ENCODE results near the gene HSF4. TPM values are rescaled to one million over a fixed set of nuclear protein-coding genes. Genes with fewer than 3 reads are reported as not detected.

Gene HSF4
- total RNA-seq, 1 donor from 2014 or later, result 0.63 TPM

DNA sequence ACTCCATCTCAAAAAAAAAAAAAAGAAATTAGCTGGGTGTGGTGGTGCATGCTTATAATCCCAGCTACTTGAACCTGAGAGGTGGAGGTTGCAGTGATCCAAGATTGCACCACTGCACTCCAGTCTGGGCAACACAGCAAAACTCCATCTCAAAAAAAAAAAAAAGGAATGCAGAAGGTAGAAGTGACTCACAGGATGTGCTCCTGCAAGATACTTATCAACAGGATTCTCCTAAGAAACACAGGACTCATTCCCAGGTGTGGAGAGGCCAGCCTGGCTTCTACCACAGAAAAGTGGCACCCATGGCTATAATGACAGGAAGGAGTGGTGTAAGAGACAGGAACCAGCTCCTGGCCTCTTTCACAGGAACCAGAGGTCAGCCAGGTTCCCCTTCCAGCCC is 48.2 kb downstream of the HSF4 start:
- DNase-seq (ENCODE audit: low read depth), result no peak
- TF ChIP-seq CTCF (conservative IDR thresholded peaks at IDR 0.05; ENCODE audit: low read depth, low read length), result no peak
- no peak overlapping the region for H3K4me3 ChIP-seq (ENCODE audit: low read depth, low read length)

GRCh38 chr16:67213197-67214019 is 48.9 kb downstream of the HSF4 start:
- no peak overlapping the region for H3K4me3 ChIP-seq (ENCODE audit: low read depth, low read length)
- DNase-seq (ENCODE audit: low read depth), result no peak
- no peak for TF ChIP-seq CTCF (conservative IDR thresholded peaks at IDR 0.05; ENCODE audit: low read depth, low read length)

- no peak for TF ChIP-seq CTCF (conservative IDR thresholded peaks at IDR 0.05; ENCODE audit: low read depth, low read length)
- H3K4me3 ChIP-seq (ENCODE audit: low read depth, low read length), result no peak overlapping the region
- no peak for DNase-seq (ENCODE audit: low read depth)
Measured at GRCh38 chr16:67215706-67216105, 51.2 kb downstream of the HSF4 start.

DNA sequence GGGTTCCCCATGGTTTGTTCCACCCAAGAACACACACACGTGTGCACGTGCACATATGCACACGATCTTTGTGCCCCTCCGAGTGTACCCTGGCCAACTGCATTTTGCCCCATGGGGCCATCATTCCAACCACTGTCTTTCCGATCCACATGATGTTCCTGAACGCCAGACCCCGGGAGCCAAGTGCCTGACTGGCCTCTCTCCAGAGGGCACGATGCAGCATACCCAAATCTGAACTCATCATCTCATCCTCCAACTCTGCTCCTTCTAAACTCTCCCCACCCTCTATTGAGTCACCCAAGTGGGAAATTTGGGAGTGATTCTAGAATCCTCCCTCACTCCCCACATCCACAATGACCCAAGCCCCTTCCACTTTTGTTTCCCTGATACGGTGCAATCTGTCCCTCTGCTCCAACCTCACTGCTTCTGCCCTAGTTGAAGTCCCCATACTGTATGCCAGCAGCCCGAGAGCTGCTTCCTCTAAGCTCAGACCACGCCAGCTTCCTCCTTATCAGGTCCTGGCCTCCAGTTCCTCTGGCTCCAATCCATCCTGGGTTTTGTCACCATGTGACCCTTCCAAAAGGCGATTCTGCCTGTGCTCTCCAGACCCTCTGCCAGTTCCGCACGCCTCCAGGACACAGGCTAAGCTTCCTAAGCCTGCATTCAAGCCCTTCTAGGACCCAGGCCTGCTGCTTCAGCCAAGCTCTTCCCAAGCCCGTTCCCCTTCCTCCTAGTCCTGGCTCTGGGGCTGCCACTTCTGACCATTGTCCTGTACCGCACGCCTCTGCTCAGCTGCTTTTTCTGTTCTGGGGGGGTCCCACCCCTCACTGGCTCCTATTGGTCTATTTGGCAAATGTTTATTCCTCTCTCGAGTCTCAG is 52.3 kb downstream of the HSF4 start:
- TF ChIP-seq CTCF (conservative IDR thresholded peaks at IDR 0.05; ENCODE audit: low read depth, low read length), result no peak
- DNase-seq (ENCODE audit: low read depth), result no peak
- no peak overlapping the region for H3K4me3 ChIP-seq (ENCODE audit: low read depth, low read length)

Other genes starting within 250 kb of the HSF4 start
- 0.14 and 0.81 TPM in 2 replicates for gene CDH16, start 245.9 kb upstream of the HSF4 start, total RNA-seq
- gene RRAD, start 239.2 kb upstream of the HSF4 start, total RNA-seq, result 6.5 and 40.2 TPM in 2 replicates
- 123 and 178 TPM in 2 replicates for gene CIAO2B, start 230.3 kb upstream of the HSF4 start, total RNA-seq
- 10.9 and 20.9 TPM in 2 replicates for gene CES2, start 229.2 kb upstream of the HSF4 start, total RNA-seq
- 0.75 TPM in 1 of 2 replicates, not detected in the other for gene CES3, start 203.5 kb upstream of the HSF4 start, total RNA-seq
- 0.52 and 2.0 TPM in 2 replicates for gene CES4A, start 176.2 kb upstream of the HSF4 start, total RNA-seq
- 74.9 and 178 TPM in 2 replicates for gene CBFB, start 135.6 kb upstream of the HSF4 start, total RNA-seq
- gene PHAF1, start 54.8 kb upstream of the HSF4 start, total RNA-seq, result 14.7 and 16.4 TPM in 2 replicates
- 1.0 and 2.0 TPM in 2 replicates for gene B3GNT9, start 13.7 kb upstream of the HSF4 start, total RNA-seq
- 17.6 and 30.6 TPM in 2 replicates for gene TRADD, start 4.8 kb upstream of the HSF4 start, total RNA-seq
- gene FBXL8, start 4.8 kb upstream of the HSF4 start, total RNA-seq, result 4.9 and 12.3 TPM in 2 replicates
- 12.5 and 39.4 TPM in 2 replicates for gene NOL3, start 5.8 kb downstream of the HSF4 start, total RNA-seq
- gene MATCAP1, start 19.2 kb downstream of the HSF4 start, total RNA-seq, result 5.1 and 11.4 TPM in 2 replicates
- gene EXOC3L1, start 25.4 kb downstream of the HSF4 start, total RNA-seq, result 1.2 TPM in 1 of 2 replicates, not detected in the other
- 78.9 and 108 TPM in 2 replicates for gene E2F4, start 27.4 kb downstream of the HSF4 start, total RNA-seq
- gene ELMO3, start 34.4 kb downstream of the HSF4 start, total RNA-seq, result 4.0 and 11.0 TPM in 2 replicates
- 49.0 and 54.8 TPM in 2 replicates for gene TMEM208, start 62.4 kb downstream of the HSF4 start, total RNA-seq
- 16.4 and 20.1 TPM in 2 replicates for gene FHOD1, start 82.7 kb downstream of the HSF4 start, total RNA-seq
- 0.14 and 0.23 TPM in 2 replicates for gene SLC9A5, start 84.2 kb downstream of the HSF4 start, total RNA-seq
- 6.6 and 10.2 TPM in 2 replicates for gene PLEKHG4, start 114.8 kb downstream of the HSF4 start, total RNA-seq
- 0.14 and 0.35 TPM in 2 replicates for gene KCTD19, start 162.0 kb downstream of the HSF4 start, total RNA-seq
- gene LRRC36, start 162.1 kb downstream of the HSF4 start, total RNA-seq, result 0.07 and 0.52 TPM in 2 replicates
- gene TPPP3, start 228.8 kb downstream of the HSF4 start, total RNA-seq, result 0.36 TPM in 1 of 2 replicates, not detected in the other